Measurements from ENCODE around the gene SSX4B. TPM values are rescaled to one million over a fixed set of nuclear protein-coding genes. Genes with fewer than 3 reads are reported as not detected.
"Not testable (repeated sequence)": the region's sequence is repeated elsewhere in the genome, so short reads cannot be mapped to it uniquely, and the experiment has no call there.

The SSX4B gene
- total RNA-seq, 4 donors from 2014 or later, result 0.27 TPM; not detected in 3

- H3K4me3 ChIP-seq, H3K36me3 ChIP-seq, H3K4me1 ChIP-seq, H3K27me3 ChIP-seq, H3K27ac ChIP-seq, H3K9me3 ChIP-seq, ATAC-seq: not testable (repeated sequence)
- WGBS, 2 donors (ENCODE audit: low coverage in 1 of 2), result no CpG with 5 or more reads among the region's 16 CpGs
Measured at GRCh38 chrX:48383239-48383638, 28.5 kb downstream of the SSX4B start, which contains the start of gene SSX4. Gene SSX4 (plus strand): TSS chrX:48383539. CDS start chrX:48384054, 515 bp downstream.

GRCh38 chrX:48370408-48370807 lies 41.4 kb downstream of the SSX4B start:
- no CpG with 5 or more reads among the region's 8 CpGs for WGBS, 2 donors (ENCODE audit: low coverage in 1 of 2)
- H3K4me3 ChIP-seq, result not testable (repeated sequence)

GRCh38 chrX:48367717-48368408 lies 43.9 kb downstream of the SSX4B start:
- not testable (repeated sequence) for H3K27me3 ChIP-seq, H3K4me3 ChIP-seq, H3K36me3 ChIP-seq, H3K9me3 ChIP-seq, ATAC-seq, H3K27ac ChIP-seq, H3K4me1 ChIP-seq
- WGBS, 2 donors (ENCODE audit: low coverage in 1 of 2), result no CpG with 5 or more reads among the region's 12 CpGs

More at GRCh38 chrX:48370408-48370807, 41.4 kb downstream of the SSX4B start:
- ATAC-seq, H3K27me3 ChIP-seq, H3K4me1 ChIP-seq, H3K27ac ChIP-seq, H3K9me3 ChIP-seq, H3K36me3 ChIP-seq: not testable (repeated sequence)

- not testable (repeated sequence) for H3K4me3 ChIP-seq, H3K9me3 ChIP-seq, ATAC-seq, H3K27me3 ChIP-seq, H3K36me3 ChIP-seq, H3K27ac ChIP-seq, H3K4me1 ChIP-seq
- 51 to 60% methylated on average over 3 to 6 of the region's 6 CpGs for WGBS, 2 donors (ENCODE audit: low coverage in 1 of 2)
Measured at GRCh38 chrX:48359281-48359680, 52.5 kb downstream of the SSX4B start.

- WGBS, 2 donors (ENCODE audit: low coverage in 1 of 2), result 80 to 100% methylated on average over 1 to 6 of the region's 8 CpGs
- no peak for ATAC-seq
- Histone ChIP-seq H3K27me3 (no peaks in the 10 kb centered on the region), H3K4me1 (no peaks in the 10 kb centered on the region), H3K9me3 (no peaks in the 10 kb centered on the region), H3K27ac (no peak overlapping the region), H3K36me3 (no peaks in the 10 kb centered on the region), H3K4me3 (no peak overlapping the region)
- TF ChIP-seq POLR2AphosphoS5 (IDR thresholded peaks at IDR 0.05) (no peak), CTCF (IDR thresholded peaks at IDR 0.05) (no peak), POLR2A (IDR thresholded peaks at IDR 0.05) (no peak), EP300 (IDR thresholded peaks at IDR 0.05) (no peak)
Measured at GRCh38 chrX:48357681-48358080, 54.1 kb downstream of the SSX4B start.

- H3K36me3 ChIP-seq, H3K4me1 ChIP-seq, H3K27ac ChIP-seq, H3K9me3 ChIP-seq, ATAC-seq, H3K27me3 ChIP-seq, H3K4me3 ChIP-seq: not testable (repeated sequence)
- WGBS, 2 donors (ENCODE audit: low coverage in 1 of 2), result 89 to 94% methylated on average over 12 to 13 of the region's 19 CpGs
Measured at GRCh38 chrX:48356315-48357094, 55.3 kb downstream of the SSX4B start, which contains the start of gene SSX3. Gene SSX3 (minus strand): TSS chrX:48356703. CDS start chrX:48355249, 1,454 bp downstream.

Small RNA genes lying within 50 kb of the gene (small RNA-seq; reads per million reads assigned to genes)
- gene AL606490.4 (0 reads per million in 4 donors), gene AL606490.7 (0 reads per million in 4 donors)

Other genes starting within 250 kb of the SSX4B start
- gene SSX5, start 215.2 kb downstream of the SSX4B start, total RNA-seq, result not detected
- gene SSX1, start 156.6 kb downstream of the SSX4B start, total RNA-seq, result not detected
- not detected for gene SSX3, start 55.3 kb downstream of the SSX4B start, total RNA-seq
- gene SSX4, start 28.4 kb downstream of the SSX4B start, total RNA-seq, result under 1 TPM in 1 of 4 donors, not detected in 3; 0.27 TPM
- 1 to 10 TPM; 4.2 to 7.9 (median 4.7) TPM for gene SLC38A5, start 58.3 kb upstream of the SSX4B start, total RNA-seq
- gene FTSJ1, start 64.2 kb upstream of the SSX4B start, total RNA-seq, result 10 to 100 TPM; 31.1 to 43.0 (median 38.9) TPM
- gene PORCN, start 97.0 kb upstream of the SSX4B start, total RNA-seq, result 10 to 100 TPM in 3 of 4 donors, 1 to 10 TPM in 1; 9.4 to 21.0 (median 13.2) TPM
- gene EBP, start 109.8 kb upstream of the SSX4B start, total RNA-seq, result 10 to 100 TPM; 12.9 to 17.7 (median 14.5) TPM
- gene TBC1D25, start 127.8 kb upstream of the SSX4B start, total RNA-seq, result 10 to 100 TPM in 3 of 4 donors, 1 to 10 TPM in 1; 8.4 to 16.9 (median 12.7) TPM
- gene RBM3, start 162.5 kb upstream of the SSX4B start, total RNA-seq, result 100 to 1,000 TPM in 3 of 4 donors, 10 to 100 TPM in 1; 83.7 to 233 (median 182) TPM
- 100 to 1,000 TPM; 108 to 182 (median 139) TPM for gene WDR13, start 185.5 kb upstream of the SSX4B start, total RNA-seq

All from gastroesophageal sphincter (tissue), 4 donors.